HEK293 (cell line): Measurements from ENCODE around the gene NPDC1.

ENCODE experiments used
- CTCF ChIA-PET: fragments of 350-600 bp; formaldehyde crosslinking; extraction: SDS; loops from one replicate; lab custom pipeline; 2021; ENCODE audit warnings: antibody characterized with exemption; lab: Yijun Ruan, JAX
- POLR2A ChIA-PET: fragments of 300-600 bp; formaldehyde crosslinking; extraction: SDS; loops from one replicate; lab custom pipeline; 2020; ENCODE audit warnings: antibody characterized with exemption, inconsistent platforms; lab: Yijun Ruan, JAX
- H3K27ac ChIP-seq: fragments of 200-500 bp; sonication (Bioruptor generic); 2 replicates; pipeline ENCODE4 v1.5.1; 2014; ENCODE audit warnings: low read depth, low read length, control low read depth, inconsistent platforms; ENCODE audit errors: extremely low read depth
- H3K36me3 ChIP-seq, 2 experiments: fragments of 200-500 bp in 1 of 2; sonication (Bioruptor generic) in 1 of 2; 1 replicate in 1 of 2; 2 replicates in 1 of 2; pipeline ENCODE4 v1.5.1; 2014 to 2017; ENCODE audit warnings: inconsistent platforms in 2 of 2, low read length in 2 of 2; ENCODE audit not compliant: control insufficient read depth in 2 of 2, insufficient read depth in 1 of 2
- H3K4me1 ChIP-seq: fragments of 200-500 bp; sonication (Bioruptor generic); 2 replicates; pipeline ENCODE4 v1.5.1; 2014; ENCODE audit warnings: mild to moderate bottlenecking, low read length, inconsistent platforms; ENCODE audit not compliant: control insufficient read depth, insufficient read depth
- H3K4me3 ChIP-seq: 2 replicates; pipeline ENCODE4 v1.5.1; 2011; ENCODE audit warnings: low read depth, mild to moderate bottlenecking, control low read depth, low read length, moderate library complexity
- H3K9me3 ChIP-seq: fragments of 200-500 bp; sonication (Bioruptor generic); 2 replicates; pipeline ENCODE4 v1.5.1; 2014; ENCODE audit warnings: low read depth, low read length, inconsistent platforms; ENCODE audit not compliant: control insufficient read depth, insufficient read depth
- GFI1B ChIP-seq: fragments of 450-650 bp; formaldehyde crosslinking; IDR thresholded peaks from 2 replicates; pipeline ENCODE4 v1.5.1; 2016; ENCODE audit warnings: missing biosample characterization, missing genetic modification characterization
- GLIS1 ChIP-seq: fragments of 450-650 bp; formaldehyde crosslinking; IDR thresholded peaks from 2 replicates; pipeline ENCODE4 v1.5.1; 2016; ENCODE audit warnings: missing biosample characterization, missing genetic modification characterization
- KLF10 ChIP-seq: fragments of 450-650 bp; IDR thresholded peaks from 2 replicates; pipeline ENCODE4 v1.5.1; 2018; ENCODE audit warnings: missing biosample characterization, mild to moderate bottlenecking, missing genetic modification characterization
- SCRT1 ChIP-seq: fragments of 450-650 bp; formaldehyde crosslinking; IDR thresholded peaks from 2 replicates; pipeline ENCODE4 v1.5.1; 2016; ENCODE audit warnings: missing biosample characterization, missing genetic modification characterization, borderline replicate concordance
- SCRT2 ChIP-seq: fragments of 450-650 bp; formaldehyde crosslinking; IDR thresholded peaks from 2 replicates; pipeline ENCODE4 v1.5.1; 2016; ENCODE audit warnings: missing biosample characterization, missing genetic modification characterization
- YY2 ChIP-seq: fragments of 450-650 bp; formaldehyde crosslinking; IDR thresholded peaks from 2 replicates; pipeline ENCODE4 v1.5.1; 2016; ENCODE audit warnings: missing biosample characterization, missing genetic modification characterization
- ZBTB20 ChIP-seq: fragments of 450-650 bp; formaldehyde crosslinking; IDR thresholded peaks from 2 replicates; pipeline ENCODE4 v1.5.1; 2016; ENCODE audit warnings: missing biosample characterization, missing genetic modification characterization
- ZBTB21 ChIP-seq: fragments of 450-650 bp; formaldehyde crosslinking; IDR thresholded peaks from 2 replicates; pipeline ENCODE4 v1.5.1; 2017; ENCODE audit warnings: missing biosample characterization, missing genetic modification characterization
- ZIC2 ChIP-seq: fragments of 450-650 bp; formaldehyde crosslinking; IDR thresholded peaks from 2 replicates; pipeline ENCODE4 v1.5.1; 2016; ENCODE audit warnings: missing biosample characterization, missing genetic modification characterization
- ZNF121 ChIP-seq: fragments of 450-650 bp; formaldehyde crosslinking; IDR thresholded peaks from 2 replicates; pipeline ENCODE4 v1.5.1; 2016; ENCODE audit warnings: missing biosample characterization, missing genetic modification characterization
- ZNF311 ChIP-seq: fragments of 450-650 bp; formaldehyde crosslinking; IDR thresholded peaks from 2 replicates; pipeline ENCODE4 v1.5.1; 2017; ENCODE audit warnings: missing biosample characterization, missing genetic modification characterization, borderline replicate concordance
- ZNF350 ChIP-seq: fragments of 450-650 bp; formaldehyde crosslinking; IDR thresholded peaks from 2 replicates; pipeline ENCODE4 v1.5.0; 2017; ENCODE audit warnings: missing biosample characterization, mild to moderate bottlenecking, missing genetic modification characterization
- ZNF423 ChIP-seq: fragments of 450-650 bp; formaldehyde crosslinking; IDR thresholded peaks from 2 replicates; pipeline ENCODE4 v1.5.1; 2016; ENCODE audit warnings: missing biosample characterization, missing genetic modification characterization
- ZNF555 ChIP-seq: fragments of 450-650 bp; formaldehyde crosslinking; conservative IDR thresholded peaks from 2 replicates; pipeline ENCODE4 v1.5.1; 2017; ENCODE audit warnings: missing biosample characterization, mild to moderate bottlenecking, missing genetic modification characterization, inconsistent platforms
- ZNF654 ChIP-seq: fragments of 450-650 bp; formaldehyde crosslinking; IDR thresholded peaks from 2 replicates; pipeline ENCODE4 v1.5.1; 2016; ENCODE audit warnings: low read depth, missing biosample characterization, missing genetic modification characterization
- ZNF664 ChIP-seq: fragments of 450-650 bp; formaldehyde crosslinking; IDR thresholded peaks from 2 replicates; pipeline ENCODE4 v1.5.1; 2016; ENCODE audit warnings: missing biosample characterization, missing genetic modification characterization
- ZNF707 ChIP-seq: fragments of 450-650 bp; formaldehyde crosslinking; IDR thresholded peaks from 2 replicates; pipeline ENCODE4 v1.5.1; 2016; ENCODE audit warnings: missing biosample characterization, missing genetic modification characterization
- ZSCAN16 ChIP-seq: fragments of 450-650 bp; formaldehyde crosslinking; IDR thresholded peaks from 2 replicates; pipeline ENCODE4 v1.5.1; 2016; ENCODE audit warnings: missing biosample characterization, missing genetic modification characterization
- ZXDB ChIP-seq: fragments of 450-650 bp; formaldehyde crosslinking; IDR thresholded peaks from 2 replicates; pipeline ENCODE4 v1.5.1; 2016; ENCODE audit warnings: missing biosample characterization, missing genetic modification characterization
- TF ChIP-seq, protein P1 (sequence below): fragments of 450-650 bp; formaldehyde crosslinking; optimal IDR thresholded peaks from 2 replicates; pipeline ENCODE3; 2016; ENCODE audit warnings: missing biosample characterization, mild to moderate bottlenecking, missing genetic modification characterization
- TF ChIP-seq, protein P2 (sequence below): fragments of 450-650 bp; formaldehyde crosslinking; IDR thresholded peaks from 2 replicates; pipeline ENCODE4 v1.5.1; 2016; ENCODE audit warnings: missing biosample characterization, missing genetic modification characterization
- TF ChIP-seq, protein P3 (sequence below): fragments of 450-650 bp; formaldehyde crosslinking; IDR thresholded peaks from 2 replicates; pipeline ENCODE4 v1.5.1; 2016; ENCODE audit warnings: missing biosample characterization, missing genetic modification characterization, borderline replicate concordance
- TF ChIP-seq, protein P4 (sequence below): fragments of 450-650 bp; formaldehyde crosslinking; IDR thresholded peaks from 2 replicates; pipeline ENCODE4 v1.5.1; 2016; ENCODE audit warnings: missing biosample characterization, missing genetic modification characterization
- TF ChIP-seq, protein P5 (sequence below): fragments of 450-650 bp; formaldehyde crosslinking; IDR thresholded peaks from 2 replicates; pipeline ENCODE4 v1.5.1; 2017; ENCODE audit warnings: missing biosample characterization, missing genetic modification characterization

NPDC1 gene

DNA sequence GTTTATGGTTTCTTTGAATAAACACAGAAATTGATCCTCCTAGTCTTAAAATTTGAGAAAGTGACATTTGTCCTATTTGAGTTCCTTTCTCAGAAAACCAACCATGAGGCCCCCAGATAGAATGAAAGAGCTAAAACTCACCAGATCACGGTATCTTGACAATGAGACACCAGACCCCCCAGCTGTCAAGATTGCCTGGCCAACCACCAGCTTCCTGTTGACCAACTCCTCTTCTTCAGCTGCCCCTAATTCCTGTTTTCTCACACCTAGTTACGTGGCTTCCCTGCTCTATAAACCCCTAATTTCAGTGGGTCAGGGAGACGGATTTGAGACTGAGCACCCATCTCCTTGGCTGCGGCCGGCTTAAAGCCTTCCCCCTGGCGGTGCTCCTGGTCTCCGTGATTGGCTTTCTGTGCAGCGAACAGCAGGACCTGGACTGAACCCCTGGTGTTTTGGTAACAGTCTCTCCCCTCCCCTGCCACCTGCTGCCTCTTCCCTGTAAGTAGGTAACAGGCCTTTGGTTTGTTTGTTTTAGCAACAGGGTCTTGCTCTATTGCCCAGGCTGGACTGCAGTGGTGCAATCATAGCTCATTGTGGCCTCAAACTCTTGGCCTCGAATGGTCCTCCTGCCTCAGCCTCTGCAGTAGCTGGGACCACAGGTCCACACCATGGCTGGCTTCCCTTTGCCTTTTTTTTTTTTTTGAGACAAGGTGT is 12.7 kb upstream of the NPDC1 start:
- no peak overlapping the region for H3K27ac ChIP-seq
- TF ChIP-seq SCRT1, result peak; percentile 78; the same call in 1 of the 2 replicates
- TF ChIP-seq ZNF311 (tag by site-specific recombination), result no peak
- peak; percentile 83 for TF ChIP-seq SCRT2 (tag by site-specific recombination)
- TF ChIP-seq ZNF555, result no peak
- no peak for TF ChIP-seq ZNF654 (tag by site-specific recombination)
- TF ChIP-seq GFI1B (tag by site-specific recombination), result no peak
- TF ChIP-seq KLF10 (tag by site-specific recombination), result no peak
- TF ChIP-seq ZSCAN16 (tag by site-specific recombination), result no peak
- TF ChIP-seq ZIC2, result peak; percentile 90
- TF ChIP-seq, protein P1, sequence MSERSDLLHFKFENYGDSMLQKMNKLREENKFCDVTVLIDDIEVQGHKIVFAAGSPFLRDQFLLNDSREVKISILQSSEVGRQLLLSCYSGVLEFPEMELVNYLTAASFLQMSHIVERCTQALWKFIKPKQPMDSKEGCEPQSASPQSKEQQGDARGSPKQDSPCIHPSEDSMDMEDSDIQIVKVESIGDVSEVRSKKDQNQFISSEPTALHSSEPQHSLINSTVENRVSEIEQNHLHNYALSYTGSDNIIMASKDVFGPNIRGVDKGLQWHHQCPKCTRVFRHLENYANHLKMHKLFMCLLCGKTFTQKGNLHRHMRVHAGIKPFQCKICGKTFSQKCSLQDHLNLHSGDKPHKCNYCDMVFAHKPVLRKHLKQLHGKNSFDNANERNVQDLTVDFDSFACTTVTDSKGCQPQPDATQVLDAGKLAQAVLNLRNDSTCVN (tag by site-specific recombination), result no peak
- TF ChIP-seq ZNF121 (tag by site-specific recombination), result peak; percentile 95
- TF ChIP-seq ZXDB, result no peak
- 0 out of 2 replicates have a peak, but pooled peaks have one; percentile 37 for TF ChIP-seq ZNF423 (tag by site-specific recombination)
- TF ChIP-seq ZNF664 (tag by site-specific recombination), result no peak
- TF ChIP-seq, protein P2, sequence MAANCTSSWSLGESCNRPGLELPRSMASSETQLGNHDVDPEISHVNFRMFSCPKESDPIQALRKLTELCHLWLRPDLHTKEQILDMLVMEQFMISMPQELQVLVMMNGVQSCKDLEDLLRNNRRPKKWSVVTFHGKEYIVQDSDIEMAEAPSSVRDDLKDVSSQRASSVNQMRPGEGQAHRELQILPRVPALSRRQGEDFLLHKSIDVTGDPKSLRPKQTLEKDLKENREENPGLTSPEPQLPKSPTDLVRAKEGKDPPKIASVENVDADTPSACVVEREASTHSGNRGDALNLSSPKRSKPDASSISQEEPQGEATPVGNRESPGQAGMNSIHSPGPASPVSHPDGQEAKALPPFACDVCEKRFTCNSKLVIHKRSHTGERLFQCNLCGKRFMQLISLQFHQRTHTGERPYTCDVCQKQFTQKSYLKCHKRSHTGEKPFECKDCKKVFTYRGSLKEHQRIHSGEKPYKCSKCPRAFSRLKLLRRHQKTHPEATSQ (tag by site-specific recombination), result 0 out of 2 replicates have a peak, but pooled peaks have one; percentile 23
- TF ChIP-seq, all 188 proteins: peak for 6
- Histone ChIP-seq H3K4me1 (no peaks in the 10 kb centered on the region), H3K36me3 (no peaks in the 10 kb centered on the region), H3K9me3 (no peaks in the 10 kb centered on the region), H3K4me3 (no peak overlapping the region)
- ChIA-PET CTCF (interaction anchor here (0.6 to 10.1 kb wide), 10 partner anchors 9 to 371 kb away, joined by 3 to 166 read pairs (median 4); partner anchors contain the start of genes NPDC1 and SAPCD2), POLR2A (interaction anchor here (0.9 to 1.8 kb wide), 4 partner anchors 9 to 182 kb away, joined by 3 to 5 read pairs (median 4); partner anchors contain the start of gene TUBB4B)

DNA sequence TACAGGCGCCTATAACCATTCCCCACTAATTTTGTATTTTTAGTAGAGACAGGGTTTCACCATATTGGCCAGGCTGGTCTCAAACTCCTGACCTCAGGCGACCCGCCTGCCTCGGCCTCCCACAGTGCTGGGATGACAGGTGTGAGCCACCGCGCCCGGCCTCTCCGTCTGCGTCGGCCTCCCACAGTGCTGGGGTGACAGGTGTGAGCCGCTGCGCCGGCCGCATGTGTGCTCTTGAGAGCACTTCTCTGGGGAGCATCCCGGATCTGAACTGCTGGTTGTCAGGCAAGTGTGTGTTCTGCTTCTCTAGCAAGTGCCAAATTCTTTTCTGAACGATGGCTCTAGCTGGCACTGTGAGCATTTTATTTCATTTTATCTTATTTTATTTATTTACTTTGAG is 11.6 kb upstream of the NPDC1 start:
- ChIA-PET CTCF (interaction anchor here (0.6 to 10.1 kb wide), 4 partner anchors 9 to 156 kb away, joined by 3 to 166 read pairs (median 36); partner anchors contain the start of genes NPDC1 and SAPCD2), POLR2A (interaction anchor here (1.8 kb wide), 1 partner anchor 11 kb away, joined by 5 read pairs; no protein-coding TSS in a partner anchor)
- Histone ChIP-seq H3K27ac (no peak overlapping the region), H3K4me3 (no peak overlapping the region), H3K4me1 (no peaks in the 10 kb centered on the region), H3K9me3 (no peaks in the 10 kb centered on the region), H3K36me3 (no peaks in the 10 kb centered on the region)
- no peak for TF ChIP-seq YY2 (tag by site-specific recombination)
- TF ChIP-seq ZBTB21 (tag by site-specific recombination), result no peak
- TF ChIP-seq, protein P3, sequence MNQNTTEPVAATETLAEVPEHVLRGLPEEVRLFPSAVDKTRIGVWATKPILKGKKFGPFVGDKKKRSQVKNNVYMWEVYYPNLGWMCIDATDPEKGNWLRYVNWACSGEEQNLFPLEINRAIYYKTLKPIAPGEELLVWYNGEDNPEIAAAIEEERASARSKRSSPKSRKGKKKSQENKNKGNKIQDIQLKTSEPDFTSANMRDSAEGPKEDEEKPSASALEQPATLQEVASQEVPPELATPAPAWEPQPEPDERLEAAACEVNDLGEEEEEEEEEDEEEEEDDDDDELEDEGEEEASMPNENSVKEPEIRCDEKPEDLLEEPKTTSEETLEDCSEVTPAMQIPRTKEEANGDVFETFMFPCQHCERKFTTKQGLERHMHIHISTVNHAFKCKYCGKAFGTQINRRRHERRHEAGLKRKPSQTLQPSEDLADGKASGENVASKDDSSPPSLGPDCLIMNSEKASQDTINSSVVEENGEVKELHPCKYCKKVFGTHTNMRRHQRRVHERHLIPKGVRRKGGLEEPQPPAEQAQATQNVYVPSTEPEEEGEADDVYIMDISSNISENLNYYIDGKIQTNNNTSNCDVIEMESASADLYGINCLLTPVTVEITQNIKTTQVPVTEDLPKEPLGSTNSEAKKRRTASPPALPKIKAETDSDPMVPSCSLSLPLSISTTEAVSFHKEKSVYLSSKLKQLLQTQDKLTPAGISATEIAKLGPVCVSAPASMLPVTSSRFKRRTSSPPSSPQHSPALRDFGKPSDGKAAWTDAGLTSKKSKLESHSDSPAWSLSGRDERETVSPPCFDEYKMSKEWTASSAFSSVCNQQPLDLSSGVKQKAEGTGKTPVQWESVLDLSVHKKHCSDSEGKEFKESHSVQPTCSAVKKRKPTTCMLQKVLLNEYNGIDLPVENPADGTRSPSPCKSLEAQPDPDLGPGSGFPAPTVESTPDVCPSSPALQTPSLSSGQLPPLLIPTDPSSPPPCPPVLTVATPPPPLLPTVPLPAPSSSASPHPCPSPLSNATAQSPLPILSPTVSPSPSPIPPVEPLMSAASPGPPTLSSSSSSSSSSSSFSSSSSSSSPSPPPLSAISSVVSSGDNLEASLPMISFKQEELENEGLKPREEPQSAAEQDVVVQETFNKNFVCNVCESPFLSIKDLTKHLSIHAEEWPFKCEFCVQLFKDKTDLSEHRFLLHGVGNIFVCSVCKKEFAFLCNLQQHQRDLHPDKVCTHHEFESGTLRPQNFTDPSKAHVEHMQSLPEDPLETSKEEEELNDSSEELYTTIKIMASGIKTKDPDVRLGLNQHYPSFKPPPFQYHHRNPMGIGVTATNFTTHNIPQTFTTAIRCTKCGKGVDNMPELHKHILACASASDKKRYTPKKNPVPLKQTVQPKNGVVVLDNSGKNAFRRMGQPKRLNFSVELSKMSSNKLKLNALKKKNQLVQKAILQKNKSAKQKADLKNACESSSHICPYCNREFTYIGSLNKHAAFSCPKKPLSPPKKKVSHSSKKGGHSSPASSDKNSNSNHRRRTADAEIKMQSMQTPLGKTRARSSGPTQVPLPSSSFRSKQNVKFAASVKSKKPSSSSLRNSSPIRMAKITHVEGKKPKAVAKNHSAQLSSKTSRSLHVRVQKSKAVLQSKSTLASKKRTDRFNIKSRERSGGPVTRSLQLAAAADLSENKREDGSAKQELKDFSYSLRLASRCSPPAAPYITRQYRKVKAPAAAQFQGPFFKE (tag by site-specific recombination), result no peak
- TF ChIP-seq ZNF707 (tag by site-specific recombination), result no peak
- no peak for TF ChIP-seq ZBTB20 (tag by site-specific recombination)
- peak; percentile 30; the same call in 1 of the 2 replicates for TF ChIP-seq GLIS1 (tag by site-specific recombination)
- TF ChIP-seq, protein P4, sequence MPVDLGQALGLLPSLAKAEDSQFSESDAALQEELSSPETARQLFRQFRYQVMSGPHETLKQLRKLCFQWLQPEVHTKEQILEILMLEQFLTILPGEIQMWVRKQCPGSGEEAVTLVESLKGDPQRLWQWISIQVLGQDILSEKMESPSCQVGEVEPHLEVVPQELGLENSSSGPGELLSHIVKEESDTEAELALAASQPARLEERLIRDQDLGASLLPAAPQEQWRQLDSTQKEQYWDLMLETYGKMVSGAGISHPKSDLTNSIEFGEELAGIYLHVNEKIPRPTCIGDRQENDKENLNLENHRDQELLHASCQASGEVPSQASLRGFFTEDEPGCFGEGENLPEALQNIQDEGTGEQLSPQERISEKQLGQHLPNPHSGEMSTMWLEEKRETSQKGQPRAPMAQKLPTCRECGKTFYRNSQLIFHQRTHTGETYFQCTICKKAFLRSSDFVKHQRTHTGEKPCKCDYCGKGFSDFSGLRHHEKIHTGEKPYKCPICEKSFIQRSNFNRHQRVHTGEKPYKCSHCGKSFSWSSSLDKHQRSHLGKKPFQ, result peak; percentile 56; the same call in 1 of the 2 replicates
- TF ChIP-seq ZNF350 (tag by site-specific recombination), result no peak
- TF ChIP-seq, protein P5, sequence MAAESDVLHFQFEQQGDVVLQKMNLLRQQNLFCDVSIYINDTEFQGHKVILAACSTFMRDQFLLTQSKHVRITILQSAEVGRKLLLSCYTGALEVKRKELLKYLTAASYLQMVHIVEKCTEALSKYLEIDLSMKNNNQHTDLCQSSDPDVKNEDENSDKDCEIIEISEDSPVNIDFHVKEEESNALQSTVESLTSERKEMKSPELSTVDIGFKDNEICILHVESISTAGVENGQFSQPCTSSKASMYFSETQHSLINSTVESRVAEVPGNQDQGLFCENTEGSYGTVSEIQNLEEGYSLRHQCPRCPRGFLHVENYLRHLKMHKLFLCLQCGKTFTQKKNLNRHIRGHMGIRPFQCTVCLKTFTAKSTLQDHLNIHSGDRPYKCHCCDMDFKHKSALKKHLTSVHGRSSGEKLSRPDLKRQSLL (tag by site-specific recombination), result no peak
